GM18858 (cell line): ENCODE results near the gene IL1RN.

ENCODE experiments used
- ATAC-seq: cut with Tn5 transposase; IDR thresholded peaks from one replicate; pipeline ENCODE4 v1.9.1; 2021; ENCODE audit not compliant: unreplicated experiment

The IL1RN gene

DNA sequence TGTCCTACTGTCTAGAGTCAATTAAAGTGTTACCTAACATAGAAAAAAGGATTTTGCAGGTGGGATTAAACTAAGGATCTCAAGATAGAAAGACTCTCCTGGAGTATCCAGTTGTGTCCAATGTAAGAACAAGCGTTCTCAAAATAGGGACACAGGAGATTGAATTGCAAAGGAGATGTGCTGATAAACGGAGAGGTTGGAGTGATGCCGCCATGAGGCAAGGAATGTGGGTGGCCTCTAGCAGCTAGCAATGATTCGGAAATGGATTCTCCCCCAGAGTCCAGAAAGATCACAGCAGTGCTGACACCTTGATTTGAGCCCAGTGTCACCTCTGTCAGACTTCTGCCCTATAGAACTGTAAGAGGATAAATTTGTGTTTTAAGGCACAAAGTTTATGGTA, 24.1 kb upstream of the IL1RN start:
- no peak for ATAC-seq

- no peak for ATAC-seq
These were observed 23.3 kb upstream of the IL1RN start for GRCh38 chr2:113104054-113104611.

DNA sequence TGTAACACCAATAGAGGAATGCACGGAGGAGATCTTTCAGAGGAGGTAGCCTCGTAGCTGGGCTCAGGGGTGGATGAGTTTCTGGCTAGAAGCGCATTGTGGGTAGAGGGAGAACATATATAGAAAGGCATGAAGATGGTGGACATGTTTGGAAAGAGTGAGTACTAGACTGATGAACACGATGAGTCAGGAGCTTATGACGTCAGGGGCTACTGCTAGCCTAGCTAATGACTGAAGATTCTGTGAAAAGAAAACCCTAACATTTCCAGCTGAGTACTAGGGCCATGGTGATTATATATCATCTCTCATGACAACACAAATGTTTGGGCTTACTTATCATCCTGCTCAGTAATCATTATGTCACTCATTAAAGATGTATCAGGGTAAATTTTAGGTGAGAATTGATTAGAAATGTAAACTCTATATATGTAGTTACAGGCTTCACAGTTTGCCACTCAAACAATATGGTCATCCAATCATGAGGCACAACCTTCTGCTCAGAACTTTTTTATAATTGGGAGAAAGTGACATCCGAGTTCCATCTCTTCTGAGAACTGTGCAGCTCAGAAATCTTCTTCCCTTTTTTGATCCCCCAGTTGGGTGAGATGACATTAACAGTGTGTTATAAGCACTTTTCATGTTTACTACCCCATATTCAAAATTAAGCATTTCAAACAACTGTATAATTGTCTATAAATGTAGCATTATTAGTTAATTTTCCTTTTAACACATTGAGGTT, 22.2 kb upstream of the IL1RN start:
- no peak for ATAC-seq

GRCh38 chr2:113111121-113111520, 16.3 kb upstream of the IL1RN start:
- no peak for ATAC-seq

DNA sequence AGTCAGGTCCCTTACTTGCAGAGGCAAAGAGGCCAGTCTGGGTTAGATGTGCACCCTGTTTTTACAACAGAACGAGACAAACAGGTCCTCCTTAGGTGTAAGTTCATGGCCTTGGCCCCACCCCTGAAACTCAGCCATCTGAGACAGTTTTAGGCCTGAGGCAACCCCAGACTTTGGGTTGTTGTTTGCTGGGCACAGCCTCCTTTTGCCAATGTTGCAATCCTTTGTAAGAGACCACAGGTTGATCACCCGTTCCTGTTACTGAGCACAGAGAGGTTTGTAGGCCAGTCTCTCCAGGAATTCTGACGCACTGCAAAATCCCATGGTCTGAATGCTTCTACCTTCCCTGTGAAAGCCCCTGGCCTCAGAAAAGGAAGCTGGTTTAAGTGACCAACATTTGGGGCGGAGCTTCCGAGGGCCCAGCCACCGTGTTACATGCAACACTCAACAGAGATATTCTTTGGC, 15.5 kb upstream of the IL1RN start:
- no peak for ATAC-seq

- ATAC-seq = no peak
These were observed 15.0 kb upstream of the IL1RN start for GRCh38 chr2:113112441-113112840.

DNA sequence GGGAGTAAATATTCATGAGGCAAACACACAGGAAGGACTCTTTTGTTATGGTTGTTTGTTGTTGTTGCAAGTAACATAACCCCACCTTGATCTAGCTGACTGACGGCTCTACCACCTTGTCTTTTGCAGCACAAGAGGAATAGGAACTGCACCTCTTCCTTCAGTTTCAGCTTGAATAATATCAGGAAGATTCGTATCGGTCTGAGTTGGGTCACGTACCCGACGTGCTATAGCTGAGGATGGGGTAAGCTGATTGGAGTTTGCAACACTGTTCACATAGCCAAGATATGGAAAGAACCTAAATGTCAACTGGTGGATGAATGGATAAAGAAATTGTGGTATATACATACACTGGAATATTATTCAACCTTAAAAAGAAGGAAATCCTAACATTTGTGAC, 14.5 kb upstream of the IL1RN start:
- no peak for ATAC-seq

DNA sequence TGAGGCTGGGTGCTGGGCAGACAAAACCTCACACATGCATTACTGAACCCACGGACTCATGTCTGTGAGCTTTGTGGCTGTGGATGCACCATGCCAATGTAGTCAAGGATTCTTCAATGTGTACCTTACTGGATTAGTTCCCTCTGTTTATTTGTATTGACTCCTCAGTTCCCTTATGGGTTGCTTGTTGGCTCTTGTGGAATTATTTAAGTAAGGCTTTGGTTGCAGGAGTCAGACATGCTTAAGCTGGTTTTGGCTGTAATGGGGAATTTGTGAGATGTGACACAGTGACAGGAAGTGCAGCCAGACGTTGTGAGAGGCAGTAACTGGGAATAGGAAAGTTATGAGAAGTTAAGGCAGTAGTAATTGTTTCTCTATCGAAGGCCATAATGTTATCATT, 13.6 kb upstream of the IL1RN start:
- ATAC-seq = no peak

DNA sequence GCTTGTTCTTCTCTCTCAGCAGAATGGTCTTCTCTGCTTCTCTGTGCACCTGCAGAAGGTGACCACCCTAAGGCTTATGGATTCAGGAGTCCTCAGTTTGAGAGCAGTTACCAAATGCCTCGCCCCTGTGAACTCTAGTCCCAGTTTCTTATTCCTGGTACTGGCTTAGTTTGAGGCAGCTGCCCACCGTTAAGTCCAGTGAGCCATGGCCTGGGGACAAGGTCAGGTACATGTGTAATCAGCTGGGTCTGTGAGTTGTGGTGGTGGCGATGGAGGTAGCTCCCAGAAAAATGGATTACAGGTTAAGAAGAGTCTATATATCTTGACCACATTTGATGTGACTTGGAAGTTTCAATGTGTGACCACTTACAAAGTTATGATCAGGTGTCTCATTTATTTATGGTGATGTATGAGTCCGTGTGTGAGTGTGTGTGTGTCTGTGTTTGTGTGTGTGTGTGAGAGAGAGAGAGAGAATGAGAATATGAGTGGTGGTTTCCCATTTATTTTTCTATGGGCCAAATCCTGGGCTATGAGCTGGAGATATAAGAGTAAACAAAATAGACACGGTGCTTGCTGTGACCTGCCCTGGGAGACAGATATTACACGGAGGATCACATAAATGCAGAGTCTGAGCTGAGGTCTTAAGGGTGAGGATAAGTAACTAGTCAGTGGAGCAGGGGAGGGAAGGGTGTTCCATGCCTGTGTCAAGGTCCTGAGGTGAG, 13.0 kb upstream of the IL1RN start:
- no peak for ATAC-seq

DNA sequence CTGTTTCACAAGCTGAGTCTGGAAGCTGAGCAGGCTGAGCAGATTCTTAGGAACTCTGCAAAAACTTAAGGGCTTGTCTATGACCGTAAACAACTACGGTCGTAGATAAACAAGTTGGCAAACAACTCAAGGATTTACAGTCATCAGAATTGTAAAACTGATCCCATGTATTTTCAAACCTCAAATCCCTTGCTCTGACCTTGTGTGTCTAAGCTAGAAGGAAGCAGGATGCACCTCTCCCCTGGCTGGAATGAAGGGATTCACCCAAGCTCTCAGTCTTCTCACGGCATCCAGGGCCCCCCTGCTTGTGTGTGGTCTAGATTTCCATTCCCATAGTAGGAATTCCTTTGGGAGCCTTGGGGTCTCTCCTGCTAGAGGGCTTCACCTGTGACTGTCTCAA, 12.4 kb upstream of the IL1RN start:
- ATAC-seq = no peak

- no peak for ATAC-seq
These were observed 11.1 kb upstream of the IL1RN start for GRCh38 chr2:113116100-113116958.

DNA sequence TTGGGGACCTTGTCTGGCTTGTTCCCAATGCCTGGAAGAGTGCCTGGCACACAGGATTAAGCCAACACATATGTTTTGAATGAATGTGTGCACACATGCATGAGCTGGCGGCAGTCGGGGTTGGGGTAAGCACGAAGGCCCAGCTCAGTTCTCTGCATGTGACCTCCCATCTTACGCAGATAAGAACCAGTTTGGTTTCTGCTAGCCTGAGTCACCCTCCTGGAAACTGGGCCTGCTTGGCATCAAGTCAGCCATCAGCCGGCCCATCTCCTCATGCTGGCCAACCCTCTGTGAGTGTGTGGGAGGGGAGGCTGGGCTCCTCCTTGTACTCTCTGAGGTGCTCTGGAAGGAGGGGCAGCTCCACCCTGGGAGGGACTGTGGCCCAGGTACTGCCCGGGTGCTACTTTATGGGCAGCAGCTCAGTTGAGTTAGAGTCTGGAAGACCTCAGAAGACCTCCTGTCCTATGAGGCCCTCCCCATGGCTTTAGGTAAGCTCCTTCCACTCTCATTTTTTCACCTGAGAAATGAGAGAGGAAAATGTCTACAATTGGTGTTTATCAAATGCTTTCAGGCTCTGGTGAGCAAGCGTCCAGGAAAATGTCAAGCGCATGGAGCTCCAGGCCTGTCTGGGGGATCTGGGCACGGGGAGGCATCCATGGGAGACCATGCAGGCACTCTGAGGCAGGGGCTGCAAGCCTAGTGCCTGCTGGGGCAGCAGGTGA, 9.7 kb upstream of the IL1RN start:
- ATAC-seq = no peak

DNA sequence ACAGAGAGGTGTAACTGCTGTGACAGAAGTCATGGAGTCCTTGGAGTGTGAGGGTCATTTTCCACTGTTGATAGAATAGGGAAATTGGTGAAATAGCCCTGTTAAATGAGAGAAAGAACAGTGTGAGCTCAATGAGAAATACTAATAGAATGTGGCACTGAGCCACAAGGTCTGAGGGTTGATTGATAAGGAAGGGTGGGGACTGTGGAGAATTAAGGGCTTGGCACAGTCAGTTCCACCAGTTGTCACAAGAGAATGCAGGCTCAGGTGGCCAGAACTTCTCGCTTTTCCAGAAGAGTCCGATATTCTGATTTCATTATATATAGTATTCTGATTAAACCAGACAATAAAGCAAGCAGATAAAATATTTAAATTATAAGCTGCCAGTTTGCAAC, 9.1 kb upstream of the IL1RN start:
- no peak for ATAC-seq

- ATAC-seq = no peak
These were observed 8.3 kb upstream of the IL1RN start for GRCh38 chr2:113119111-113119510.

- ATAC-seq = no peak
These were observed 6.5 kb upstream of the IL1RN start for GRCh38 chr2:113120861-113121260.

DNA sequence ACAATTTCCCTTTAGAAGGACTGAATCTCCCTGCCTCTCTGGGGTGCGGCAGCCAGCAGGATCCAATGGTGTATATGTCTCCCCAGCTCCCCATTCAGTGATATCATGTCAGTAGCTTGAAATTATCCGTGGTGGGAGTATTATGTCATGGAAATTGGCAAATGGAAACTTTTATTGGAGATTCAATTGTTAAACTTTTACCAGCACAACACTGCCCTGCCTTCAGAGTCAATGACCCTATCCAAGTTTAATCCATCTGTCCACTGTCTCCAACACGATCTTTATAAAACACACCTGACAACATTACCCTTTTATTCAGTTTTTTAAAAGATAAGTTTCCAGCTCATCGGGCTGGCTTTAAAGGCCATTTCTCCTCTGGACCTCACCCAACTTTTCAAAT, 5.0 kb upstream of the IL1RN start:
- no peak for ATAC-seq

- ATAC-seq = no peak
These were observed 3.7 kb upstream of the IL1RN start for GRCh38 chr2:113123726-113124125.

DNA sequence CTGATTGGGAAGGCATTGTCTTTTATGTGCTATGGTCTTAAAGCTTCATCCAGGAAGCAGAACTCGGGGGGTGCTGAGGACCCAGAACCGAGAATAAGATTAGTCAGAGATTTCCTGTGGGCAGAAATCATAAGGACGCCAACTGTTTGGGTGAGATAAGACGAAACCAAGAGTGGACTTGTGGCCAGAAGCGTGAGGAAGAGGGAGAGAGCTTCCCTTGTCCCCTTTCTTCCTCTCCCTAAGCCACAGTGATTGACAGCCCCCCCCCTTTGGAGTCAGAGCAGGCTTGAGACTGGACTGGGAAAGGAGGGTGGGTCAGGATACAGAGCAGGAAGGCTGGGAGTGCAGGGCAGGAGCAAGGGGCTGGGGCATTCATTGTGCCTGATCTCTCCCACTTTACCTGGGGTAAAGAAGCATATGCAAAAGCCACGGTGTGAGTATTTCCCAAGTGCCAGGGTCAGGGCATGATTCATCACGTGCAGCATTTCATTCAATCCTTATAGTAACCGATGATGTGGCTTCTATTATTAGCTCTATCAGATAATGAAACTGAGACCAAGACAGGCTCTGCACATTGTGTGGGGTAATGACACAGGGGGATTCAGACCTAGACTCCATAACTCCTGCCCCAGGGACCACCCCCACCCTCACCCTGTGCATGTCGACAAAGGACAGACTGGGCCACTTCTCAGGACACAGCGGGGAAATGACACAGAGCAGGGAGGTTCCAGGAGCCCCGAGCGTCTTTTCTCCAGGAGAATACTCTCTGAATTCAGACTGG, 3.0 kb upstream of the IL1RN start:
- no peak for ATAC-seq

GRCh38 chr2:113124984-113125855, 2.2 kb upstream of the IL1RN start:
- no peak for ATAC-seq
